Subcutaneous abdominal adipose tissue (tissue), 5 donors: ENCODE results near the gene SAMD4B.

Experiments used
- H3K27ac ChIP-seq: one replicate; pipeline ENCODE4 v1.7.0; 2013; ENCODE audit warnings: low read depth, mild to moderate bottlenecking, inconsistent platforms, low read length, moderate library complexity
- H3K27me3 ChIP-seq, 5 donors: one replicate each; pipeline ENCODE4 v1.7.0; 2013; ENCODE audit warnings: low read length in 5 of 5, inconsistent platforms in 1 of 5; ENCODE audit not compliant: control insufficient read depth in 5 of 5, insufficient read depth in 4 of 5
- H3K36me3 ChIP-seq, 5 donors: one replicate each; pipeline ENCODE4 v1.7.0; 2013; ENCODE audit warnings: low read length in 5 of 5; ENCODE audit not compliant: control insufficient read depth in 5 of 5, insufficient read depth in 5 of 5
- H3K4me1 ChIP-seq, 5 donors: one replicate each; pipeline ENCODE4 v1.7.0; 2013; ENCODE audit warnings: low read length in 5 of 5, mild to moderate bottlenecking in 3 of 5, moderate library complexity in 1 of 5; ENCODE audit not compliant: control insufficient read depth in 5 of 5, insufficient read depth in 5 of 5
- H3K4me3 ChIP-seq, 5 donors: one replicate each; pipeline ENCODE4 v1.7.0; 2013; ENCODE audit warnings: low read length in 5 of 5, low read depth in 1 of 5
- H3K9ac ChIP-seq, 5 donors: one replicate each; pipeline ENCODE4 v1.7.0; 2013; ENCODE audit warnings: low read length in 5 of 5, mild to moderate bottlenecking in 4 of 5, moderate library complexity in 3 of 5
- H3K9me3 ChIP-seq, 5 donors: one replicate each; pipeline ENCODE4 v1.7.0; 2013; ENCODE audit warnings: low read length in 5 of 5; ENCODE audit not compliant: control insufficient read depth in 5 of 5
- donor health status: healthy.
- donor health status: healthy.
- donor health status: healthy.
- donor health status: healthy.
- donor health status: healthy.

The SAMD4B gene

GRCh38 chr19:39310558-39311311, 31.5 kb upstream of the SAMD4B start:
- no peaks in the 10 kb centered on the region for H3K9me3 ChIP-seq
- peaks cover 0 to 34% (median 15%) of the 10 kb centered on the region in 5 donors for H3K36me3 ChIP-seq
- H3K4me1 ChIP-seq, result peaks cover 0 to 13% (median 4%) of the 10 kb centered on the region in 5 donors
- H3K27ac ChIP-seq, result no peak overlapping the region
- H3K4me3 ChIP-seq, result no peak overlapping the region
- H3K27me3 ChIP-seq, result peaks cover 2 to 25% (median 11%) of the 10 kb centered on the region in 5 donors
- H3K9ac ChIP-seq, result no peak overlapping the region

DNA sequence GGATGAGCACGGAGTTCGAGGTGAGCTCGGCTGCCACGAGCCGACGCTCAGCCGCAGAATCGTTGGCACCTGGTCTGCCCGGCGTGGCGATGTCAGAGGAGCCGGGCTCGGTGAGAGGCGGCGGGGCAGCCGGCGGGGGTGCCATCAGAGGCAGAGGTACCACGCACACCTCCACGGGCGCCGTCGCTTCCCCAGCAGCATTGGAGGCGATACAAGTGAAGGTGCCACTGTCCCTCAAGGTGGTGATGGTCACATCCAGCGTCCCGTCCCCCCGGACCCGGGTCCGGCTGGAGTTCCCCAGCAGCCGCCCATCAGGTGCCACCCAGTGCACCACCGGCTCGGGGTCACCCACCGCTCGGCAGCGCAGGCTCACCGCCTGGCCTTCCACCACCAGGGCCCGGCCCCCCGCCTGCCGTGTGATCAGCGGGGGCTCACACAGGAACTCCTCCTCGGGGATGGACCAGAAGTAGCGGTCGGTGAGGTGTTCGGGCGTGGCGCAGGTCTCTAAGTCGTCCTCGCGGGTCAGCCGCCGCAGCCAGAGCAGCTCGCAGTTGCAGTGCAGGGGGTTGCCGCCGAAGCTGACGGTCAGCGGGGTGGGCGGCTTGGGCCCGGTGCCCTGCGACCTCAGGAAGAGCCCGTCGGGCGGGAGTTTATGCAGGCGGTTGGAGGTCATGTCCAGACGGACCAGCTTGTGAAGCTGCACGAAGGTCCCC, 28.0 kb upstream of the SAMD4B start:
- H3K27ac ChIP-seq, result no peak overlapping the region
- no peak overlapping the region for H3K4me3 ChIP-seq
- no peaks in the 10 kb centered on the region for H3K9me3 ChIP-seq
- H3K4me1 ChIP-seq, result no peaks in the 10 kb centered on the region
- no peaks in the 10 kb centered on the region for H3K27me3 ChIP-seq
- H3K9ac ChIP-seq, result no peak overlapping the region
- H3K36me3 ChIP-seq, result peaks cover 0 to 34% (median 15%) of the 10 kb centered on the region in 5 donors

- no peak overlapping the region for H3K9ac ChIP-seq
- no peak overlapping the region for H3K27ac ChIP-seq
- H3K4me1 ChIP-seq, result peaks cover 0 to 12% (median 7%) of the 10 kb centered on the region in 5 donors
- peaks cover 0 to 34% (median 15%) of the 10 kb centered on the region in 5 donors for H3K36me3 ChIP-seq
- no peak overlapping the region for H3K4me3 ChIP-seq
- H3K9me3 ChIP-seq, result no peaks in the 10 kb centered on the region
- no peaks in the 10 kb centered on the region for H3K27me3 ChIP-seq
Measured at GRCh38 chr19:39315933-39316332, 26.3 kb upstream of the SAMD4B start.

DNA sequence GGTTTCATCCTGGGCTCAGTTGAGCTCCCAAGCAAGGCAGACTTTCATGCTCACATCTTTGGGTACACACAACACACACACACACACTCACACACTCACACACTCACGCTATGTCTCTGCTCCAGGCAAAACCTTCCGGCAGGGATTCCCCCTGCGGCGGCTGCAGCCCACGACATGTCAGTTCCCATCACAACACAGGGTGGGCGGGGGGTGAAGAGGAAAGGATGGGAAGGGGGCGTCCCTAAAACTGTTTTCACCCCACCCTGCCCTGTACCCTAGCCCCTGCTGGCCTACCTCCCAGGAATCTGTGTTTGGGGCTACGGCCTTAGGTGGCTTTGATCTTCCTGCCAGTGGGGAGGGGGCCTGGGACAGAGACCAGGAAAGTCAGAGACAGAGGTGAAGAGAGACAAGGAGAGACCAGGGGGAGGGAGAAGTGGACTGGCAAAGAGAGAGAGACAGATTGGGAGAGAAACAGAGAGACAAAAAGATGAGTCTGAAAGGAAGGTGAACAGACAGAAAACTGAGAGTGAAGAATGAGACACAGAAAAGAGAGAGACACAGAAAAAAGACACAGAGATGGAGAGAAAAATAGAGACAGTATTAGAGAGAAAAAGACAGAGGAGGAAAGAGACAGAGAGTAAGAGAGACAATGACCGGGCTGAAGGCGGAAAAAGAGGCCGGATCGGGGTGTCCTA, 25.4 kb upstream of the SAMD4B start:
- Histone ChIP-seq H3K4me1 (peaks cover 0 to 13% (median 7%) of the 10 kb centered on the region in 5 donors), H3K27me3 (no peaks in the 10 kb centered on the region), H3K27ac (no peak overlapping the region), H3K36me3 (peaks cover 0 to 31% (median 15%) of the 10 kb centered on the region in 5 donors), H3K4me3 (no peak overlapping the region), H3K9ac (no peak overlapping the region), H3K9me3 (no peaks in the 10 kb centered on the region)

- Histone ChIP-seq H3K4me3 (no peak overlapping the region), H3K27ac (no peak overlapping the region), H3K27me3 (no peaks in the 10 kb centered on the region)
Measured at GRCh38 chr19:39317476-39317875, 24.7 kb upstream of the SAMD4B start.

DNA sequence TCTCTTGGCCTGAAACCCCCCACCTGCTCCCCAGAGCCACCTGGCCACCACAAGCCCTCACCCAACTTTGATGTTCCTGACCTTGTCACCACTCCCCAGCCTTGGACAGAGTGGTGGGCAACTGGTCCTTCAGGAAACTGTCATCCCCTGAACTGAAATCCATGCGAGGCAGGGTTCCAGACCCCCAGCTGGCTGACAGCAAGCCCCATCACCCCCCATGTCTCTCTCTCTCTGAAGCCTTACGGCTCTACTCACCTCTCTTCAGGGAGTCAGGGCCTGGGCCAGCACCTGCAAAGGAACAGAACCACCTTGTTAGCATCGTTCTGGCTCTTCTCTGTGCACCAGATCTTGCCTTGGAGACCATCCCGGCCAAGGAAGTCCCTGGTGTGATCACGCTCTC, 24.1 kb upstream of the SAMD4B start:
- no peaks in the 10 kb centered on the region for H3K9me3 ChIP-seq
- H3K36me3 ChIP-seq, result peaks cover 0 to 23% (median 15%) of the 10 kb centered on the region in 5 donors
- no peak overlapping the region for H3K27ac ChIP-seq
- H3K27me3 ChIP-seq, result no peaks in the 10 kb centered on the region
- H3K9ac ChIP-seq, result no peak overlapping the region
- peaks cover 0 to 13% (median 7%) of the 10 kb centered on the region in 5 donors for H3K4me1 ChIP-seq
- no peak overlapping the region for H3K4me3 ChIP-seq

More at GRCh38 chr19:39317476-39317875, 24.7 kb upstream of the SAMD4B start:
- H3K9me3 ChIP-seq, result no peaks in the 10 kb centered on the region
- peaks cover 0 to 26% (median 15%) of the 10 kb centered on the region in 5 donors for H3K36me3 ChIP-seq
- peaks cover 0 to 13% (median 7%) of the 10 kb centered on the region in 5 donors for H3K4me1 ChIP-seq
- no peak overlapping the region for H3K9ac ChIP-seq

- H3K4me1 ChIP-seq, result peaks cover 0 to 13% (median 7%) of the 10 kb centered on the region in 5 donors
Measured at GRCh38 chr19:39318690-39319089, 23.5 kb upstream of the SAMD4B start.

DNA sequence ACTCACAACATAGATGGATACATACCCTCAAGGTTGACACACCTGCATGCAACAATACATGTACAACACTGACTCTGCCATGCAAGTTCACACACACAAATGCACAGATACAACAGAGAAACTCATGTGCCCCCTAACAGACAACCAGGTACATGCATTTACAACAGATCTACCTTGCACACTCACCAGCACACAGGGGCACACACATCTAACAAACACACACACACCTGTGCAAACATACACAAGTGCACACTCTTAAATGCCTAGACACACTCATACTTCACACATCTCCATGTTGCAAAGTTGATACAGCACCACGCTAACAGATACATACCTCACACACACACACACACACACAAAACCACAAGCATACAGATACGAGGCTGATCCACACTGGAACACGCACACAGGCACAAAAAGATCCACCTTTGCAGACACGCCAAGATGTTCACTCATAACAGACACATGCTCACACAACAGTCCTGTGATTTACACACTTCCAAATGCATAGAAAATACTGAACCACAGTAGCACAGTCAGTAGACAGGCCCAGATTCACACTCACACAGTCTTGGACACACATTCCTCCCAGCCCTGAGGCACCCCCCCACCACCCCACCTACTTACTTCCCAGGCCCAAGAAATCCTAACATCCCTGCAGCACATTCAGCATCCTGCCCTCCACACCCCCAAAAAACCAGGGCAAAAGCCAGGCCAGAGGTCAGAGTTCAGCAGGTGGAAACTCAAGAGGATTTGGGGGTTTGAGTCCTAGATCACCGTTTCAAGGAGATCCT, 22.9 kb upstream of the SAMD4B start:
- no peak overlapping the region for H3K27ac ChIP-seq
- H3K36me3 ChIP-seq, result peaks cover 0 to 11% (median 8%) of the 10 kb centered on the region in 5 donors
- no peaks in the 10 kb centered on the region for H3K9me3 ChIP-seq
- H3K27me3 ChIP-seq, result no peaks in the 10 kb centered on the region
- peaks cover 0 to 13% (median 7%) of the 10 kb centered on the region in 5 donors for H3K4me1 ChIP-seq
- H3K9ac ChIP-seq, result no peak overlapping the region
- no peak overlapping the region for H3K4me3 ChIP-seq

More at GRCh38 chr19:39318690-39319089, 23.5 kb upstream of the SAMD4B start:
- Histone ChIP-seq H3K27ac (no peak overlapping the region), H3K9me3 (no peaks in the 10 kb centered on the region), H3K27me3 (no peaks in the 10 kb centered on the region), H3K4me3 (no peak overlapping the region), H3K36me3 (peaks cover 0 to 17% (median 13%) of the 10 kb centered on the region in 5 donors), H3K9ac (no peak overlapping the region)

GRCh38 chr19:39319892-39320248, 22.4 kb upstream of the SAMD4B start:
- Histone ChIP-seq H3K36me3 (peaks cover 0 to 5% (median 2%) of the 10 kb centered on the region in 5 donors), H3K27me3 (no peaks in the 10 kb centered on the region), H3K27ac (no peak overlapping the region), H3K4me3 (peak overlapping the region in 4 of 5 donors; percentile 55 to 65 (median 62)), H3K4me1 (peaks cover 0 to 13% (median 7%) of the 10 kb centered on the region in 5 donors), H3K9ac (peak overlapping the region in 2 of 5 donors; percentile 53 to 66), H3K9me3 (no peaks in the 10 kb centered on the region)
